HL-60 (cell line): ENCODE measurements around the gene SP2.

Experiments
- DNase-seq, 2 experiments: peaks; one replicate each; pipeline ENCODE4 v3.0.0-alpha.2; 2010 to 2020; ENCODE audit warnings: low read depth in 1 of 2, low spot score in 1 of 2
- H3K27ac ChIP-seq: fragments of 250-450 bp; sonication (Bioruptor Pico); replicated peaks from 2 replicates; pipeline ENCODE4 v1.5.1; 2020; ENCODE audit warnings: mild to moderate bottlenecking, moderate library complexity
- H3K27me3 ChIP-seq: fragments of 250-450 bp; sonication (Bioruptor Pico); 2 replicates; pipeline ENCODE4 v1.5.1; 2021; ENCODE audit warnings: mild to moderate bottlenecking, moderate library complexity; ENCODE audit not compliant: insufficient read depth, poor library complexity, severe bottlenecking
- H3K4me3 ChIP-seq: replicated peaks from 2 replicates; pipeline ENCODE4 v1.5.1; 2011; ENCODE audit warnings: mild to moderate bottlenecking, control low read depth, low read length; ENCODE audit not compliant: insufficient read depth
- CTCF ChIP-seq: IDR thresholded peaks from one replicate; pipeline ENCODE4 v1.5.1; 2011; ENCODE audit warnings: low read length, control low read depth, inconsistent platforms; ENCODE audit not compliant: insufficient read depth
- GABPA ChIP-seq: IDR thresholded peaks from 2 replicates; pipeline ENCODE4 v1.6.1; 2012; ENCODE audit warnings: low read depth
- POLR2AphosphoS5 ChIP-seq: IDR thresholded peaks from 2 replicates; pipeline ENCODE4 v1.6.1; 2012; ENCODE audit warnings: low read depth
- REST ChIP-seq: IDR thresholded peaks from 2 replicates; pipeline ENCODE4 v1.6.1; 2012; ENCODE audit warnings: low read depth; ENCODE audit not compliant: insufficient replicate concordance
- SPI1 ChIP-seq: IDR thresholded peaks from 2 replicates; pipeline ENCODE4 v1.6.1; 2012; ENCODE audit warnings: low read depth, mild to moderate bottlenecking, borderline replicate concordance

The SP2 gene

DNA sequence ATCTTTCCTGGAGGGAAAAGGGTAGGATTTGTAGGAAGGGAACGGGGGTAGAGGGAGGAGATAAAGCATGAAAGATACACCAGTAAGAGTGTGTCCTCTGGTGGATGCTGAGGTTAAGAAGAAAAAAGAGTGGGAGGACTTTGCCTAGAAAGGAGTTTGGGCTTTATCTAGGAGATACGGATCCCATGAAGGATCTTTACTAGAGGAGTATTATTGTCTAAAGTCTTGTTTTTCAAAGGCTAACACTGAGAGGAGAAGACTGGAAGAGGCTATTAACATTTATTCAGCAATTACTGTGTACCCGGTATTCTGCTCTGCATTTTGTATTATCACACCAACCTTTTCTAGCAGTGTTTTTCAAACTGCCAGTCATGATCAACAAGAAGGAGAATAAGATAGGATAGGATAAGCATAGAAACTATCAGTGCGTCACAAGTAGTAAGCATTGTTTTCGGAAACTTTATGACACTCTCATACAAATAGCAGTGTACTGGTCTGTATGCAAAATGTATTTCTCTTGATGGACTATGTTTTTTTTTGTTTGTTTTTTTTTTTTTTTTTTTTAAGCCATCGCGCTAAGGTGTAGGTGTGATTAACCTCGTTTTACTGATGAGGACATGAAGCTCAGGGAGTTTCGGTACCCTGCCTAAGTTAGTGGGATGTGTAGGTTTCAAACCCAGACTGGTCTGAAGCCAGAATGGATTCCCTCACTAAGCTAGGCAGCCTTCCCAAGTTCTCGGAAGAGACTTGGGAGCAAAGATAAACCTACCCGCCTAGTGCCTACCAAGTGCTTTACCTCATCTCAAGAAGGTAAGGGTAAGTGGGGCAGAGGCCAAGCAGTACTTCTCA, 1.3 kb upstream of the SP2 start:
- H3K27ac ChIP-seq, result peak overlapping the region; percentile 77
- DNase-seq, result no peak
- peak overlapping the region; percentile 80 for H3K4me3 ChIP-seq
- TF ChIP-seq REST (no peak), GABPA (no peak), CTCF (no peak), SPI1 (no peak), POLR2AphosphoS5 (no peak)
- no peaks in the 10 kb centered on the region for H3K27me3 ChIP-seq

- DNase-seq, result peak; percentile 28 to 36
- Histone ChIP-seq H3K27ac (peak overlapping the region; percentile 77), H3K27me3 (no peaks in the 10 kb centered on the region)
Observed at GRCh38 chr17:47895347-47895855, 635 bp upstream of the SP2 start.

More at GRCh38 chr17:47895347-47895855, 635 bp upstream of the SP2 start:
- TF ChIP-seq CTCF (no peak), POLR2AphosphoS5 (peak; percentile 69; the same call in 1 of the 2 replicates), REST (peak; percentile 63)
- H3K4me3 ChIP-seq, result peak overlapping the region; percentile 80
